ENCODE data around the gene ZSCAN22. TPM values are rescaled to one million over a fixed set of nuclear protein-coding genes. Genes with fewer than 3 reads are reported as not detected.

The ZSCAN22 gene
- total and polyA plus RNA-seq, 2 experiments from 2014 or later, result 0.86 to 2.9 TPM

DNA sequence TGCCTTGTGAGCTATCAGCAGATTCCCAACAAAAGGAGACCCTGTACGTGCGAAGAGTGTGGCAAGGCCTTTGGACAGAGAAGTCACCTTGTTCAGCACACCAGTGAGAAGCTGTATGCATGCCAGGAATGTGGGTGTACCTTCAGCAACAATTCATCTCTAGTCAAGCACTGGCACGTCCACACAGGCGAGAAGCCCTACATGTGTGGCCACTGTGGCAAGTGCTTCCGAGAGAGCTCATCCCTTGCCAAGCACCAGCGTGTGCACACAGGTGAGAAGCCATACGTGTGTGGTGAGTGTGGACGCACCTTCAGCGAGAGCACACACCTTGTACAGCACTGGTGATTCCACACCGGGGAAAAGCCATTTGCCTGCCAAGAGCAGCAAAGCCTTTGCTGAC, 7.6 kb upstream of the ZSCAN22 start (continued):
- TF ChIP-seq, protein P1, sequence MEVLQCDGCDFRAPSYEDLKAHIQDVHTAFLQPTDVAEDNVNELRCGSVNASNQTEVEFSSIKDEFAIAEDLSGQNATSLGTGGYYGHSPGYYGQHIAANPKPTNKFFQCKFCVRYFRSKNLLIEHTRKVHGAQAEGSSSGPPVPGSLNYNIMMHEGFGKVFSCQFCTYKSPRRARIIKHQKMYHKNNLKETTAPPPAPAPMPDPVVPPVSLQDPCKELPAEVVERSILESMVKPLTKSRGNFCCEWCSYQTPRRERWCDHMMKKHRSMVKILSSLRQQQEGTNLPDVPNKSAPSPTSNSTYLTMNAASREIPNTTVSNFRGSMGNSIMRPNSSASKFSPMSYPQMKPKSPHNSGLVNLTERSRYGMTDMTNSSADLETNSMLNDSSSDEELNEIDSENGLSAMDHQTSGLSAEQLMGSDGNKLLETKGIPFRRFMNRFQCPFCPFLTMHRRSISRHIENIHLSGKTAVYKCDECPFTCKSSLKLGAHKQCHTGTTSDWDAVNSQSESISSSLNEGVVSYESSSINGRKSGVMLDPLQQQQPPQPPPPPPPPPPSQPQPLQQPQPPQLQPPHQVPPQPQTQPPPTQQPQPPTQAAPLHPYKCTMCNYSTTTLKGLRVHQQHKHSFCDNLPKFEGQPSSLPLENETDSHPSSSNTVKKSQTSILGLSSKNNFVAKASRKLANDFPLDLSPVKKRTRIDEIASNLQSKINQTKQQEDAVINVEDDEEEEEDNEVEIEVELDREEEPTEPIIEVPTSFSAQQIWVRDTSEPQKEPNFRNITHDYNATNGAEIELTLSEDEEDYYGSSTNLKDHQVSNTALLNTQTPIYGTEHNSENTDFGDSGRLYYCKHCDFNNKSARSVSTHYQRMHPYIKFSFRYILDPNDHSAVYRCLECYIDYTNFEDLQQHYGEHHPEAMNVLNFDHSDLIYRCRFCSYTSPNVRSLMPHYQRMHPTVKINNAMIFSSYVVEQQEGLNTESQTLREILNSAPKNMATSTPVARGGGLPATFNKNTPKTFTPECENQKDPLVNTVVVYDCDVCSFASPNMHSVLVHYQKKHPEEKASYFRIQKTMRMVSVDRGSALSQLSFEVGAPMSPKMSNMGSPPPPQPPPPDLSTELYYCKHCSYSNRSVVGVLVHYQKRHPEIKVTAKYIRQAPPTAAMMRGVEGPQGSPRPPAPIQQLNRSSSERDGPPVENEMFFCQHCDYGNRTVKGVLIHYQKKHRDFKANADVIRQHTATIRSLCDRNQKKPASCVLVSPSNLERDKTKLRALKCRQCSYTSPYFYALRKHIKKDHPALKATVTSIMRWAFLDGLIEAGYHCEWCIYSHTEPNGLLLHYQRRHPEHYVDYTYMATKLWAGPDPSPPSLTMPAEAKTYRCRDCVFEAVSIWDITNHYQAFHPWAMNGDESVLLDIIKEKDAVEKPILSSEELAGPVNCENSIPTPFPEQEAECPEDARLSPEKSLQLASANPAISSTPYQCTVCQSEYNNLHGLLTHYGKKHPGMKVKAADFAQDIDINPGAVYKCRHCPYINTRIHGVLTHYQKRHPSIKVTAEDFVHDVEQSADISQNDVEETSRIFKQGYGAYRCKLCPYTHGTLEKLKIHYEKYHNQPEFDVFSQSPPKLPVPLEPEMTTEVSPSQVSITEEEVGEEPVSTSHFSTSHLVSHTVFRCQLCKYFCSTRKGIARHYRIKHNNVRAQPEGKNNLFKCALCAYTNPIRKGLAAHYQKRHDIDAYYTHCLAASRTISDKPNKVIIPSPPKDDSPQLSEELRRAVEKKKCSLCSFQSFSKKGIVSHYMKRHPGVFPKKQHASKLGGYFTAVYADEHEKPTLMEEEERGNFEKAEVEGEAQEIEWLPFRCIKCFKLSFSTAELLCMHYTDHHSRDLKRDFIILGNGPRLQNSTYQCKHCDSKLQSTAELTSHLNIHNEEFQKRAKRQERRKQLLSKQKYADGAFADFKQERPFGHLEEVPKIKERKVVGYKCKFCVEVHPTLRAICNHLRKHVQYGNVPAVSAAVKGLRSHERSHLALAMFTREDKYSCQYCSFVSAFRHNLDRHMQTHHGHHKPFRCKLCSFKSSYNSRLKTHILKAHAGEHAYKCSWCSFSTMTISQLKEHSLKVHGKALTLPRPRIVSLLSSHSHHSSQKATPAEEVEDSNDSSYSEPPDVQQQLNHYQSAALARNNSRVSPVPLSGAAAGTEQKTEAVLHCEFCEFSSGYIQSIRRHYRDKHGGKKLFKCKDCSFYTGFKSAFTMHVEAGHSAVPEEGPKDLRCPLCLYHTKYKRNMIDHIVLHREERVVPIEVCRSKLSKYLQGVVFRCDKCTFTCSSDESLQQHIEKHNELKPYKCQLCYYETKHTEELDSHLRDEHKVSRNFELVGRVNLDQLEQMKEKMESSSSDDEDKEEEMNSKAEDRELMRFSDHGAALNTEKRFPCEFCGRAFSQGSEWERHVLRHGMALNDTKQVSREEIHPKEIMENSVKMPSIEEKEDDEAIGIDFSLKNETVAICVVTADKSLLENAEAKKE (CRISPR knock-in tag; IDR thresholded peaks at IDR 0.05), result no peak
- no peak for TF ChIP-seq EZH2 (IDR thresholded peaks at IDR 0.05; ENCODE audit: low read depth, unreplicated experiment)
- TF ChIP-seq, protein P2, sequence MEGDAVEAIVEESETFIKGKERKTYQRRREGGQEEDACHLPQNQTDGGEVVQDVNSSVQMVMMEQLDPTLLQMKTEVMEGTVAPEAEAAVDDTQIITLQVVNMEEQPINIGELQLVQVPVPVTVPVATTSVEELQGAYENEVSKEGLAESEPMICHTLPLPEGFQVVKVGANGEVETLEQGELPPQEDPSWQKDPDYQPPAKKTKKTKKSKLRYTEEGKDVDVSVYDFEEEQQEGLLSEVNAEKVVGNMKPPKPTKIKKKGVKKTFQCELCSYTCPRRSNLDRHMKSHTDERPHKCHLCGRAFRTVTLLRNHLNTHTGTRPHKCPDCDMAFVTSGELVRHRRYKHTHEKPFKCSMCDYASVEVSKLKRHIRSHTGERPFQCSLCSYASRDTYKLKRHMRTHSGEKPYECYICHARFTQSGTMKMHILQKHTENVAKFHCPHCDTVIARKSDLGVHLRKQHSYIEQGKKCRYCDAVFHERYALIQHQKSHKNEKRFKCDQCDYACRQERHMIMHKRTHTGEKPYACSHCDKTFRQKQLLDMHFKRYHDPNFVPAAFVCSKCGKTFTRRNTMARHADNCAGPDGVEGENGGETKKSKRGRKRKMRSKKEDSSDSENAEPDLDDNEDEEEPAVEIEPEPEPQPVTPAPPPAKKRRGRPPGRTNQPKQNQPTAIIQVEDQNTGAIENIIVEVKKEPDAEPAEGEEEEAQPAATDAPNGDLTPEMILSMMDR (conservative IDR thresholded peaks at IDR 0.05; ENCODE audit: low read depth in 2 of 2), result no peak
- TF ChIP-seq JUNB (IDR thresholded peaks at IDR 0.05; ENCODE audit: unreplicated experiment), result no peak
- TF ChIP-seq CREB1 (CRISPR knock-in tag; IDR thresholded peaks at IDR 0.05; ENCODE audit: low read depth), result no peak
- no peak for TF ChIP-seq ZNF114 (CRISPR knock-in tag; IDR thresholded peaks at IDR 0.05)
- TF ChIP-seq NANOG (IDR thresholded peaks at IDR 0.05; ENCODE audit: borderline replicate concordance), result no peak
- TF ChIP-seq POLR2AphosphoS5 (IDR thresholded peaks at IDR 0.05; ENCODE audit: low read depth), result no peak

All from GM23338 (cell line).